GM12864 (cell line): ENCODE data around the gene BAHCC1.

Experiments
- DNase-seq: peaks from one replicate; pipeline ENCODE4 v3.0.0-alpha.2; 2011; ENCODE audit warnings: low read depth
- H3K4me3 ChIP-seq: 2 replicates; pipeline ENCODE4 v1.5.1; 2011; ENCODE audit warnings: mild to moderate bottlenecking, low read depth, low read length, control low read depth
- TF ChIP-seq, protein P1 (sequence below): IDR thresholded peaks from 2 replicates; pipeline ENCODE4 v1.5.1; 2011; ENCODE audit warnings: low read depth, mild to moderate bottlenecking, moderate library complexity, low read length, control low read depth, inconsistent platforms; ENCODE audit errors: missing control alignments

The BAHCC1 gene

DNA sequence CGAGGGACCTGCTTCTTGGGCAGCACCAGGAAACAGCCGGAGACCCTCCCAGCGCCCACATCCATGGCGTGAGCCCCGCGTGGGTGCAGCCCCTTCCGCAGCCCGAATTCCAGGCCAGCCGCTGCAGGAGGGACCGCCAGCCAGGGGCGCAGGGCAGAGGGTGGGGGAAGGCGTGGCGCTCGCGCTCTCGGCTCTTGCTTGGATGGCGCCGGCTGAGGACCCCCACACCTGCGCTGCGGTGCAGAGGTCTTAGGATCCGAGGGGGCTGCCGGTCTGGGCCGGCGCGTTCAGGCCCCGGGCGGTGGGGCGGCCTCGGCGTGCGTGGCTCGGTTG lies 88.6 kb downstream of the BAHCC1 start:
- no peak for DNase-seq
- TF ChIP-seq, protein P1, sequence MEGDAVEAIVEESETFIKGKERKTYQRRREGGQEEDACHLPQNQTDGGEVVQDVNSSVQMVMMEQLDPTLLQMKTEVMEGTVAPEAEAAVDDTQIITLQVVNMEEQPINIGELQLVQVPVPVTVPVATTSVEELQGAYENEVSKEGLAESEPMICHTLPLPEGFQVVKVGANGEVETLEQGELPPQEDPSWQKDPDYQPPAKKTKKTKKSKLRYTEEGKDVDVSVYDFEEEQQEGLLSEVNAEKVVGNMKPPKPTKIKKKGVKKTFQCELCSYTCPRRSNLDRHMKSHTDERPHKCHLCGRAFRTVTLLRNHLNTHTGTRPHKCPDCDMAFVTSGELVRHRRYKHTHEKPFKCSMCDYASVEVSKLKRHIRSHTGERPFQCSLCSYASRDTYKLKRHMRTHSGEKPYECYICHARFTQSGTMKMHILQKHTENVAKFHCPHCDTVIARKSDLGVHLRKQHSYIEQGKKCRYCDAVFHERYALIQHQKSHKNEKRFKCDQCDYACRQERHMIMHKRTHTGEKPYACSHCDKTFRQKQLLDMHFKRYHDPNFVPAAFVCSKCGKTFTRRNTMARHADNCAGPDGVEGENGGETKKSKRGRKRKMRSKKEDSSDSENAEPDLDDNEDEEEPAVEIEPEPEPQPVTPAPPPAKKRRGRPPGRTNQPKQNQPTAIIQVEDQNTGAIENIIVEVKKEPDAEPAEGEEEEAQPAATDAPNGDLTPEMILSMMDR, result no peak
- peak overlapping the region; percentile 23 for H3K4me3 ChIP-seq

DNA sequence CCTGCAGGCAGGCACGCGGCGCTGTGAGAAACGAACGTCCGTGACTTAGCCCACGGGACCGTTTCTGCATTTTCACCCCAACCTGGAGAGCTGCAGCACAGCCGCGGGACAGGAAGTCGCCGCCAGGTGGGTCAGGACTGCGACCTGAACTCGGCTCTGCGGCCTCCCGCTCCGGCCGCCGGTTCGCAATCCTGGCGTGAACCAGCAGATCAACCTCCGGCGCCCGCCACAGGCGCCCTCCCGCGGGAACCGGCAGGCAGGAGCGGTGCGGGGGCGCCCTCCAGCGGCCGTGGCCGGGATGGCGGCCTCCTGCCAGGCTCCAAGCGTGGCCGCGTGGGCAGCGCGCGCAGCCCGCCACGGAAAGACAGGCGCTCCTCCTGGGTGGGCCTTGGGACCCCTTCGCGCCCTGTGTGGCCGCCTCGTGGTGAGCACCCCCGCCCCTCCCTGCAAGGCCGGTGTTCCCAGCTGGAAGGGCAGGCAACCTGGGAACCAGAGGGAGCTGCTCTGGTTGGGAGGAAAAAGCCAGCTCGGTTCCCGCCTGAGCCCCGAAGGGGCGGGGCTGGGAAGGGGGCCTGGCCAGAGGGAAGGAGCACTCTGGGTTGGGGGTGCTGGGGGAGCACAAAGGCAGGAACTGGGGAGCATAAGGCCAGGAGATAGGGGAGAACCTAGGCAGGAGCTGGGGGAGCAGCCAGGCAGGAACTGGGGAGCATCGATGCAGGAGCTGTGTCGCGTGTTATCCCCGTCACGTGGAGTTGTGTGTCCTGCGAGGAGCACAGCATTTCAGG lies 89.1 kb downstream of the BAHCC1 start:
- TF ChIP-seq, protein P1, result peak; percentile 87
- peak overlapping the region; percentile 42 for H3K4me3 ChIP-seq
- DNase-seq, result peak; percentile 62

DNA sequence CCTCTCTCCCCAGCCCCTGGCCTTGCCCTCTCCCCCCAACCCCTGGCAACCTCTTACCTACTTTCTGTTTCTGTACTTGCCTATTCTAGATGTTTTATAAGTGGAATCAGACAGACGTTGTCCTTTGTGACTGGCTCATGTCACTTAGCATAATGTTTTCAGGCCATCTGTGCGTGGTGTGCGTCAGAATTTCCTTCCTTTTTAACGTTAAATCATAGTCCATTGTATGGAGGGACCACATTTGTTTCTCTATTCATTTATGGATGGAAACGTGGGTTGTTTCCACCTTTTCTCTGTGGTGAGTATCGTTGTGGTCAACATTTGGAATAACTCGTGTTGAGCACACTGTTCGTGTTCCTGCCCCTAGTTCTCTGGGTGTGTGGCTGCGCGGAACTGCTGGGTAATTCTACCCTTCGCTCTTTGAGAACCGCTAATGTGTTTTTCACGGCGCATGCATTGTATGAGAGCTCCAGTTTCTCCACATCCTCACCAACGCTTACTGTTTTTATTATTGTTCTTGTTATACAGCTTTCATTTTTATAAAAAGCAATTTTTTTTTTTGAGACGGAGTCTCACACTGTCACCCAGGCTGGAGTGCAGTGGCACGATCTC lies 91.0 kb downstream of the BAHCC1 start:
- H3K4me3 ChIP-seq, result no peak overlapping the region
- no peak for DNase-seq
- TF ChIP-seq, protein P1, result no peak

DNA sequence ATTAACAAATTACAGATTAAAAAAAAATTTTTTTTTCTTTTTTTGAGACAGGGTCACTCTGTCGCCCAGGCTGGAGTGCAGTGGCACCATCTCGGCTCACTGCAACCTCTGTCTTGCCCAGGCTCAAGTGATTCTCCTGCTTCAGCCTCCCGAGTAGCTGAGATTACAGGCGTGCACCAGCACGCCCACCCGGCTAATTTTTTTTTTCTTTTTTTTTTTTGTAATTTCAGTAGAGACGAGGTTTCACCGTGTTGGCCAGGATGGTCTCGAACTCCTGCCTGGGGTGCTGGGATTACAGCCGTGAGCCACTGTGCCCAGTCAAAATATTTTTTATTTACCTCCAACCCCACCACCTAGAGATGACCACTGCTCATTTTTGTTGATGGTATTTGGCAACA lies 91.8 kb downstream of the BAHCC1 start:
- TF ChIP-seq, protein P1, result no peak
- H3K4me3 ChIP-seq, result no peak overlapping the region
- DNase-seq, result no peak

DNA sequence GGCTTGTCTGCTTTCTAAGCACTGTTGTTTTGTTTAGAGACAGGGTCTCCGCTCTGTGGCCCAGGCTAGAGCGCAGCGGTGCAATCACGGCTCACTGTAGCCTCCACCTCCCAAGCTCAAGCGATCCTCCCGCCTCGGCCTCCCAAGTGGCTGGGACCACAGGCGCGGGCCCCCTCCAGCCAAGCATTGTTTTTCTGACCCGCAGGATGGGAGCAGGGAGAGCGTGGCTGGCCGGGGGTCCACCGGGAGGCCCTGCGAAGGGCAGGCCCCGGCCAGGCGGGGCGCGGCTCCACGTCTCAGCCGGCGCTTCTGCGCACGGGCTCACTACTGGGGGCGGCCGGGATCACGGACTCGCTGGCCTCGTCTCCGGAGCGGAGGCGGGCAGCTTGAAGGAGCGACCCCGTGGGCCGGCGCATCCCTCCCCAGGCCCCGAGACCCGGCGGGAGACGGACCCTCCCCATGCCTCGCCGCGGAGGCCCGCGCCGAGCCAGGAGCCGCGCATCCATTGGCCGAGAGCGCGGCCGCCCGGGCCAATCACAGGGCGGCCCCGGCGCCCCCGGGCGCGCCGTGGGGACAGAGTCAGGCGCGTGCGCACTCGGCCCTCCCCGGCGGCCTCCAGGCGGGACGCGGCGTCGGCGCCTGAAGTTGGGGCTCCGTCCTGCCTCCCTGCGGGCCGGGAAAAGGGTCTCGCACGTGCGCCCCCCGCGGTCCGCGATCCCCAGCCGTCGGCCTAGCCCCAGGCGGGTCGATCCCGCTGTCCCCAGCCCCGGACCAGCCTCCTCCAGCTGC lies 92.4 kb downstream of the BAHCC1 start:
- H3K4me3 ChIP-seq, result peak overlapping the region; percentile 58
- TF ChIP-seq, protein P1, result no peak

DNA sequence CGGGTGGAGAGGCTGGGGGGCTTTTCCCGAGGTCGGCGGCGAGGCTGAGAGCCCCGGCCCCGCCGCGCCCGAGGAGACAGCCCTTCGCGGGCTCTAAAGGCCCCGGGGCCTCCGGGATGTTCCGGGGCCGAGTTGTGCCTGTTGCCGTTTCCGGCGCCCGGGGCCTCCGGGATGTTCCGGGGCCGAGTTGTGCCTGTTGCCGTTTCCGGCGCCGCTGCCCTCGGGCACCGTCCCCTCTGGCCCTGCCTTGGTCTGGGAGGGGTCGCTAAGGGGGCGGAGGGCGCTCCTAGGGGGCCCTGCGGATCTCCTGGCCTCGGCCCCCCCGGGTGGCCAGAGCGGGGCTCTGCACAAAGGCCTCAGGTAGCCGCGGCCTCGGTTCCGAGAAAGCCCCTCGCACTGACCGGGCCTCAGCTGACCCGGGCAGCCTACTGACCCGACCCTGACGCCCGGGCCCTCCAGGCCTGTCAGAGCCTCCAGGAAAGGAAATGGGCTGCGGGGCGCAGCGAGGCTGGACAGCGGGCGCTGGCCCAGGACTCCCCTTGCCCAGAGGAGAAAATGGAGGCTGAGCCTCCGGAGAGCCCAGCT lies 93.1 kb downstream of the BAHCC1 start:
- TF ChIP-seq, protein P1, result no peak
- no peak for DNase-seq
- H3K4me3 ChIP-seq, result peak overlapping the region; percentile 58

More for the DNA sequence above, 92.4 kb downstream of the BAHCC1 start:
- no peak for DNase-seq
